ENCODE measurements around the gene MLLT3.

Gene MLLT3

DNA sequence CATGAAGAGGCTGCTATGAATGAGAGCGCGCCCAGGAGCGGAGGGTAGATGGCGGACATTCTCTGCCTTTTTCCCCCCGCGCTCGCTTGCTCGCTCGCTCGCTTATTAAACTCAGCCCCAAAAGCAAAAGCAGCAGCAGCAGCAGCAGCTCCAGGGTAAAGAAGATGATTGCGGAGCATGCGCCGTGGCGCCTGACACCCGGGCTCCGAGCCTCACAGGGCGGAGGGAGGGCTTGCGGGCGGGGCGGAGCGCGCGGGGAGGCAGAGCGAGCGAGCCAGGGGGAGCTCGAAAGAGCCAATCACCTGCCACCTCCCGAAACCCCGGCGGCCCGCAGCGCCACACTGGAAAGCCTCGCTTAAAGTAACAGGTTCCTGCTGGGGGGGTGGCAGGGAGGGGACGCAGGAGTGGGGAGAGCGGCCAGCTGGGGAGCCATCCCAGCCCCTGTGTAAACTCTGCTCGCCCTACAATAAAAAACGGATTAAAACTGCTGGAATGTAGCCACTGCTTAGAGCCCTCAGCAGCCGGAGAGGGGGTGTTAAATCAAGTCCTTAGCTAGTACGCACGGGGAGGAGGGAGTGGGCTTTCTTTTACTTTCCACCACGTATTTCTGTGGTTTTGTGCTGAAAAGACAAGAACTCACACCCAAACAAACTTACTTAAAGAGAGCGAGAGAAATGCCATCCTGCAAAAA is at the start of gene MLLT3:
Gene MLLT3, minus strand, starts transcription at position 170 of the 691 bp plus-strand sequence.
- peak; percentile 96 for DNase-seq

DNA sequence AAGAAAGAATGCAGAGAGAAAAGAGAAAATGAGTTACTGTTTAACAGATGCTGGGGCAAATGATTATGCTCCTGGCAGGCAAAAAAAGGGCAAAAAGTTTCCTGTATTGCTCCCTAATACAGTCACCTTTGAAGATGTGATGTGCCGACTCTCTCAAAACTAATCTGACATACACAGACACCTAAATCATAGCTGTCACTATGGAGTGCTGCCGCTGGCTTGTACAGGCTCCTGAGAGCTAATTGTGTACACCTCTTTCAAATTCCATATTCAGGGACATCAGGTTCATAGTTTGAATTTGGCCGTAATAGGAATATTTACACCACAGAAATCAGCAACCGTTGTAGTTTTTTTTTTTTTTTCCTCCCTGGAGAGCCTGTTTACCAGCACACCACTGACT is 49.3 kb upstream of the MLLT3 start:
- DNase-seq, result no peak

DNA sequence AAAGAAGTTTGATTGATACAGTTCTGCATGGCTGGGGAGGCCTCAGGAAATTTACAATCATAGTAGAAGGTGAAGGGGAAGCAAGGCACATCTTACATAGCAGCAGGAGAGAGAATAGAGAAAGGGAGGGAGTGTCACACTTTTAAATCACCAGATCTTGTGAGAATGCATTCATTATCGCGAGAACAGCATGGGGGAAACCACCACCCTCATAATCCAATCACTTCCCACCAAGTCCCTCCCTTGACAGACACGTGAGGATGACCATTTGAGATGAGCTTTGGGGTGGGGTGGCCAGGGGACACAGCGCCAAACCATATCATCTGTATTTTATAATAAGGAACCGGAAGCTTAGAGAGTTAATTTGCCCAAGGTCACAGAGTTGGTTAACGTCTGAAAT is 48.1 kb upstream of the MLLT3 start:
- DNase-seq, result no peak

DNA sequence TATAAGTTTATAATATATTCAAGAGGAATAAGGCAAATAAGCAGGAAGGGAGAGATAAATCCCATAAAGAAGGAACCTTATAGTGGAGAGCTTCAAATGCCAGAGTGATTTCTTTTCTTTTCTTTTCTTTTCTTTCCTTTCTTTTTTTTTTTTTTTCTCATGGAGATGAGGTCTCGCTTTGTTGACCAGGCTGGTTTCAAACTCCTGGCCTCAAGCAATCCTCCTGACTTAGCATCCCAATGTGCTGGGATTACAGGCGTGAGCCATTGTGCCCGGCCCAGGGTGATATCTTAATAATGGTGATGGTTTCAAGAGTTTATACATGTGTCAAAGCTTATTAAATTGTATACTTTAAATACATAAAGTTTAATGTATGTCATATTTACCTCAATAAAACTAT is 42.2 kb upstream of the MLLT3 start:
- no peak for DNase-seq

DNA sequence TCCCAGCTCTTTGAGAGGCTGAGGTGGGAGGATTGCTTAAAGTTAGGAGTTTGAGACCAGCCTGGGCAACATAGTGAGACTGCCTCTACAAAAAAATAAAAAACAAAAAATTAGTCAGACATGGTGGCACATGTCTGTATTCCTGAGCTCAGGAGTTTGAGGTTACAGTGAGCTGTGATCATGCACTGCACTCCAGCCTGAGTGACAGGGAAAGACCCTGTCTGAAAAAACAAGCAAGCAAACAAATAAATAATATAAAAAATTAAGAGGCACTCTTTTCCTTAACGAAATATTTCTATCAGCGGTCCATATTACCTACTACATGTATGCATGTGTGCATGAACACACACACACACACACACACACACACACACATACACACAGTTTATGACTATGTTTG is 40.8 kb upstream of the MLLT3 start:
- DNase-seq, result no peak

DNA sequence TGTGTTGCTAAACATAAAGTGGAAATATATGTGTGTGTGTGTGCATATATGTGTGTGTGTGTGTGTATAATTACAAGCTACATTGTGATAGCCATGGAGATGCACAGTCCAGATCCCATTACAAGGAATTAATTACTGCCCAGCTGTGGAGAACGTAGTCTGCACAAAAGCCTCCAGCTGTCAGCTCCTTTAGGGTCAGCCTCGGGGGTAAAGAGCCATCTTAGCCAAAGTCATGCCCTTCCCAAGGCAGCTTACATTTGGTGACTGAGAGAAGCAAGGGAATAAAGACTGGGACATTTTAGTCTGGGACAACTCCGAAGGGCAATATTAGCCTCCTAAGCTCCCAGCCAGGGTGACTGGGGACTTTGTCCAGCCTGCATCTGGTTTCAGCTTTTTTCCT is 39.9 kb upstream of the MLLT3 start:
- DNase-seq, result no peak

DNA sequence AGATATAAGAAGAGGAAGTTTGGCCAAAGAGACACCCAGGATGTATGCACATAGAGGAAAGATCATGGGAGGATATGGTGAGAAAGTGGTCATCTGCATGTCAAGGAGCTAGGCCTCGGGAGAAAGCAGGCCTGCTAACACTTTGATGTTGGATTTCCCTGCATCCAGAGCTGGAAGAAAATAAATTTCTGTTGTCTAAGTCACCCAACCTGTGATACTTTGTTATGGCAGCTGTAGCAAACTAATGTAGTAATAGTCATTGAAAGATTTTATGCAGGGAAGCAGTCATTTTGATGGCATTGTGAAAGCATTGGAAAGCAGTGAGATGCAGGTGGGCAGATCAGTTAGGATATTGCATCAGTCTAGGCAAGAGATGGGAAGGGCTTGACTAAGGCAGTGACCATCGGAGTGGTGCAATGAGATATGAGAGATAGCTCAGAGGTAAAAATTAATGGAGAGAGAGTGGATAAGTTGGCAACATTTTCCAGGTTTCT is 37.2 kb upstream of the MLLT3 start:
- DNase-seq, result no peak

DNA sequence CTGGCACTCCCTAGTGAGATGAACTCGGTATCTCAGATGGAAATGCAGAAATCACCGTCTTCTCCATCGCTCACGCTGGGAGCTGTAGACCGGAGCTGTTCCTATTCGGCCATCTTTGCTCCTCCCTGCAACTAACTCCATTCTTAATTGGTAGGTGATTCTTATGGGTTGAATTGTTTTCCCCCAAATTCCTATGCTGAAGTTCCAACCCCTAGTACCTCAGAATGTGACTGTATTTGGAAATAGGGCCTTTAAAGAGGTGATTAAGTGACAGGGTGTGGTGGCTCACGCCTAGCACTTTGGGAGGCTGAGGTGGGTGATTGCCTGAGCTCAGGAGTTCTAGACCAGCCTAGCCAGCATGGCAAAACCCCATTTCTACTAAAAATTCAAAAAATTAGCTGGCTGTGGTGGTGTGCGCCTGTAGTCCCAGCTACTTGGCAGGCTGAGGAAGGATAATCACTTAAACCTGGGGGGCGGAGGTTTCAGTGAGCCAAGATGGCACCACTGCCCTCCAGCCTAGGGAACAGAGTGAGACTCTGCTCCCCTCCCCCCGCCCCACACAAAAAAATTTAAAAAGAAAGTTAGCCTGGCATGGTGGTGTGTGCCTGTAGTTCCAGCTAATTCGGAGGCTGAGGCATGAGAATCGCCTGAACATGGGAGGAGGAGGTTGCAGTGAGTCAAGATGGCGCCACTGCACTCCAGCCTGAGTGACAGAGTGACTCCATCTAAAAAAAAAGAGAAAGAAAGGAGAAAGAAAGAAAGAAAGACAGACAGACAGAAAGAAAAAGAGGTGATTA is 36.6 kb upstream of the MLLT3 start:
- no peak for DNase-seq

DNA sequence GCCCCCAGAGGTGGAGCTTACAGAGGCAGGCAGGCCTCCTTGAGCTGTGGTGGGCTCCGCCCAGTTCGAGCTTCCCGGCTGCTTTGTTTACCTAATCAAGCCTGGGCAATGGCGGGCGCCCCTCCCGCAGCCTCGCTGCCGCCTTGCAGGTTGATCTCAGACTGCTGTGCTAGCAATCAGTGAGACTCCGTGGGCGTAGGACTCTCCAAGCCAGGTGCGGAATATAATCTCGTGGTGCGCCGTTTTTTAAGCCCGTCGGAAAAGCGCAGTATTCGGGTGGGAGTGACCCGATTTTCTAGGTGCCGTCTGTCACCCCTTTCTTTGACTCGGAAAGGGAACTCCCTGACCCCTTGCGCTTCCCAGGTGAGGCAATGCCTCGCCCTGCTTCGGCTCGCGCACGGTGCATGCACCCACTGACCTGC is 36.0 kb upstream of the MLLT3 start:
- DNase-seq, result peak; percentile 23

DNA sequence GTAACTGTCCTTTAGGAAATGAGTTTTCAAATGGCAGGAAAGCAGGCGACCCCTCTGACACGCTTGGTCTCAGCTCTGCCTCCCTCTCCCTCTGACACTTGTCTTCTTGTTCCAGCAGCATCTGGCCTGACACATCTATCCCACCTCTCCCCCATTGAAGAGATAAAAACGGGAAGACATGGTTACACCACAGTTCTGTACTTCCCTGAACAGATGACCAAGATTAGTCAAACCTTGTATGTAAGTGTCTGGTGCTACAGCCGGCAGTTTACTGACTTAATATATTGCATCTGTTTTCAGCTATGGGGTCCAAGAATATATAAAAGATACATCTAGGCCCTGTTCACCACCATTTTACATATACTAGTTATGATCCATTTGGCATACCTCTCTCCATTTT is 29.6 kb upstream of the MLLT3 start:
- DNase-seq, result no peak

DNA sequence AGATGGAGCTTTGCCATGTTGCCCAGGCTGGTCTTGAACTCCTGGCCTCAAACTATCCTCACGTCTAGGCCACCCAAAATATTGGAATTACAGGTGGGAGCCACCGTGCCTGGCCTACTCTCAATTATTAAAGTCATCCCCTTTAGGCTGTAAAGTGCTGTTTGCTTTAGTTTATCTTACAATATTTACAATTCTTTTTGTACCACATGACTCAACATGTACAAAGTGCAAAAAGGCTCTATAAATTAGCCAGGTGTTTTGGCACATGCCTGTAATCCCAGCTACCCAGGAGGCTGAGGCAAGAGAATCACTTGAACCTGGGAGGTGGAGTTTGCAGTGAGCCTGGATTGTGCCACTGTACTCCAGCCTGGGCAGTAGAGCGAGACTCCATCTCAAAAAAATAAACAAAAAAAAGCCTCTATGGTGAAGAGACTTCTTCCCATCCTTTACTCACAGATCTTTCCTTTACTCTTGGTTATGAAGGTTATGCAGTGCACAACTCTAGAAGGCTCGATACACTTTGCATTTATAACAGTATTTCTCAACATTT is 28.5 kb upstream of the MLLT3 start:
- DNase-seq, result no peak

DNA sequence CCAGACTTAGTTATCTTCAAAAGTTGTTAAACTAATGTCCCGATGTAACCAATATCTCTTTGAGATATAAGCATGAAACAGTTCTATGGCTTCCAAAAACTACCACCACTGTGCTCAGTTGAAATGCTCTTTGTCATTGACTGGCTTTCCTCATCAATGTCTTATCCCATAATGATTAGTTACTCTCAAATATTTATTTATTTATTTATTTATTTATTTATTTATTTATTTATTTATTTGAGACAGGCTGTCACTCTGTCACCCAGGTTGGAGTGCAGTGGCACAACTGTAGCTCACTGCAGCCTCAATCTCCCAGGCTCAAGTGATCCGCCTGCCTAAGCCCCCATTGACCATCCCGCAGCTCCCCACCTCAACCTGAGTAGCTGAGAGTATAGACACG is 28.0 kb upstream of the MLLT3 start:
- DNase-seq, result no peak

DNA sequence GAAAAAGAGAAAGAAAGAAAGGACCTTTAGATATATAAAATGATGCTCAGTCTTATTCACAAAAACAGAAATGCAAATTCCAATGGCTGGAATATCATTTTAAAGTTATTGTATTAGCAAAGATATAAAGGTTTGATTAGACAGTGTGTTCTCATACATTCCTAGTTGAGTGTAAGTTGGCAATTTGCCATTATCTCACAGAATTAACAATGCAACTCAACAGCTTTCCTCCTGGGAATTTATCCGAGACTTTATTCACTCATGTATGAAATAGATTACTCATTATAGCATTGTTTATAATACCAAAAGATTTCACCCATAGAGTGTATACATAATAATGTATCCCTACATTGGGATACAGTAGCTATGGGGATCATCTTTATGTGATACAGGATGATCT is 27.1 kb upstream of the MLLT3 start:
- DNase-seq, result no peak

DNA sequence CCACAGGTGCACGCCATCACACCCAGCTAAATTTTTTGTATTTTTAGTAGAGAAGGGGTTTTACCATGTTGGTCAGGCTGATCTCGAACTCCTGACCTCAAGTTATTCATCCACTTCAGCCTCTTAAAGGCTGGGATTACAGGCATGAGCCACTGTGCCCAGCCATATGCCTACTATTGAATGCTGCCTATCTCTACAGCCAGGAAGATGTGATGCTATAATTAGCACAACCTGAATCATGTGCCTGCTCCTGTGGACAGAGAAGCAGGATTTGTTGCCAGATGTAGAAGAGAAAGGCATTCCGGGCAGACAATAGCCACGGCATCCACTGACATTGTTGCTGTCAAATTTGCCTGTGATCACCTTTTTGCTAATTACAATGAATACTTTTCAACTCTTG is 24.4 kb upstream of the MLLT3 start:
- DNase-seq, result no peak

DNA sequence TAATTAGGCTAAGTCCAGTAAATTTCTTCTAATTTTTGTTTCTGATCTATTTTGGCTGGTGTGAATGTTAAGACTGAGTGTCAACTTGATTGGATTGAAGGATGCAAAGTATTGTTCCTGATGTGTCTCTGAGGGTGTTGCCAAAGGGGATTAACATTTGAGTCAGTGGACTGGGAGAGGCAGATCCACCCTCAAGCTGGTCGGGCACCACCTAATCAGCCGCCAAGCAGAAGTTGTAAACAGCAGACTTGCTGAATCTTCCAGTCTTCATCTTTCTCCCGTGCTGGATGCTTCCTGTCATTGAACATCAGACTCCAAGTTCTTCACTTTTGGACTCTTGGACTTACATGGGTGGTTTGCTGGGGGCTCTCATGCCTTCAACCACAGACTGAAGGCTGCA is 21.4 kb upstream of the MLLT3 start:
- no peak for DNase-seq

DNA sequence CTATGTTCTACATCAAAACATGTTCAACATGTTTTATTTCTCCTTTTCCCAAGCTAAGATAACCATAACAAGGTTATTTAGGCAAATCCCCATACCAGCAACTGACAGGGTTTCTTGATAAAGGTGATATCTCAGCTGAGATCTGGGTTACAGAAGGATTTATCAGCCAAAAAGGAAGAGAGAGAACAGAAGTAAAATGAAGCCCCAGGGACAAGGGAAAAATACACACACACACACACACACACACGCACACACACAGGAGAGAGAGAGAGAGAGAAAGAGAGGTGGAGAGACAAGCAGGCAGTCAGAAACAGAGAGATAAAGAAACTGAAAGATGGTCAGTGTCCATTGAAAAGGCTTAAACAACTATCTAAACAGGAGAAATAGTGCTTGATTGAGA is 19.7 kb upstream of the MLLT3 start:
- no peak for DNase-seq

DNA sequence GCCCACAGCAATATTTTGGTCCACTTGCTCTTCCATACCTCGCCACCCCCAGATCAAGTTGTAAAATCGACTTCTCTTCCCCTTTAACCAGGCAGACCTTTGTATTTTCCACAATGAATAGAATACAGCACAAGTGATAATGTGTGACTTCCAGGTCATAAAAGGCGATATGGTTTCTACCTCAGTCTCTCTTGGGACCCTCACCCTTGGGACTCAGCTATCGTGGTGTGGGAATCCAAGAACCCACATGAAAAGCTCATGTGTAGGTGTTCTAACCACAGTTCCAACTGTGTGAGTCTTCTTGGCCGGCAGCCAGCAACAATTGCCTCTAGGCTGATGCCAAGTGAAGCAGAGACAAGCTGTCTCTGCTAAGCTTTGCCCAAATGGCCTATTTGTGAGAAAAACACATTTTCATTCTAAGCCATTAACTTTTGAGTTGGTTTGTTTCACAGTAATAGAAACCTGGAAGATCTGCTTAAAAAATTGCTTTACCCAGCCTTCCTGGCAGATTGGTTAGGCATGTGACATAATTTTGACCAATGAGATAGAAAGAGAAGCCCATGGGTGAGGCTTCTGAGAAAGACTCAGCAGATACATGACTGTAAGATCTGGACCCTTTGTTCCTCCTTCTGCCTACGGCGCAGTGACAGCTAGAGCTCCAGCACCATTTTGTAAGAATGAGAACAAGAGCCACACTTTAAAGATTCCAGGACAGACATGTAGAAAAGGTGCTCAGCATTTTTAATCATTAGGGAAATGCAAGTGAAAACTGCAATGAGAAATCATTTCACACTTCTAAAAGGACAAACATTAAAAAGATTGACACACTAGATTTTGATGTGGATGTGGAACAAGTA is 18.3 kb upstream of the MLLT3 start:
- peak; percentile 76 for DNase-seq

DNA sequence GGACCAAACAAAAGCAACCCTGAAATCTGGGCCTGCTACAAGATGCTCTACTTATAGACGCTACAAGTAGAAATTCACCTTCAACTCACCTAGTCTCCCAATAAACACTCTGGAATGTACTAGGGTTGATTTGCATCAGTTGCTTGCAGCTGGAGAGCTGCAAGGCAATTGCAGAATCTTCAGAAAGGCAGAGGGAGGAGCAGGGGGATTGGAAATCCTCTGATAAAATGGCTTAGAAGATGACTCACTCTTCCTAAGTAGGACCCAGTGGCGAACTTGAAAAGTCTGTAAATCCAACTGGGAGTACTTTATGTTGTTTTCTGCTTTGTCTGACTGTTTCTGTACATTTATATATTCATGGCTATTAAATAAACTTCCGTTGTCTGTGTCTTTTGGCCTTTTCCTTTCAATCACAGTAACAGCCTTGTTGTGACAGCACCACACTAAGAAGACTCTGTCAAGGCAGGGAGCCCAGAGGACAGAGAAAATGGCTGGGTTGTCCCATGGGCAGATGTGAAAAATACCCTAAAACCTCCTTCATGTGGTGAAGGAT is 14.7 kb upstream of the MLLT3 start:
- no peak for DNase-seq

DNA sequence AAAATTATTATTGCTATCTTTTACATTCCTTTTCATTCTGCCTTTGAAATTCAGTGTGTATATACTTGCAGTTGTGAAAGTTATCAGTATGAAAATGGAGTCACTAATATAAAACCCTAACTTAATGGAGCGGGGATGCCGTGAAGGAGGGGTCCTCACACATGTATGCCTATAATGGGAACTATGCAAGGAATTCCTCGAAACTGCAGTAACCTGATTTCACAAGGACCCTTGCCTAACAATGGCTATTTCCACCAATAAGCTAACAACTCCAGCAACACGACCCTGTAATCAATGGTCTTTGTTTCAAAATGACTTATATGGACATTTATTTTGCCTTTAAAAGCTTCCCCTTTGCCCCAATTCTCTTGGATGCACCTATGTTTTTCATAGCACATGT is 12.6 kb upstream of the MLLT3 start:
- no peak for DNase-seq

DNA sequence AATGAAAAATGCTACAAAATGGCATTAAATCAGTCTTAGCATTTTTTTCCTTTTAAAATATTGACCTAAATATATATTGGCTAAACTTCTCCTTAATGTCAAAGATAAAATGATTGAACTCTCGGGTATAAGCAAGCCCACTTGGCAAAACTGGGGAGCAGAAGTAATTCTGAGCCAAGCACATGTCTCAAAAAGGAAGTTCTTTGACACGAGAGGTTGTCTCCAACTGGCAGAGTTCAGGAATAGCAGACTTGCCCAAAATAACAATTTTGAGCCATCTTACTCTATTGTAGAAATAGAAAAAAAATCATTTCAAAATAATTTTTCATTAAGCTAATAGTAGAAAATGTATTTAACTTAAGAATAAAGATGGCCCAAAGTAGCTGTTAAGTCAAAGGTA is 10.4 kb upstream of the MLLT3 start:
- DNase-seq, result no peak

DNA sequence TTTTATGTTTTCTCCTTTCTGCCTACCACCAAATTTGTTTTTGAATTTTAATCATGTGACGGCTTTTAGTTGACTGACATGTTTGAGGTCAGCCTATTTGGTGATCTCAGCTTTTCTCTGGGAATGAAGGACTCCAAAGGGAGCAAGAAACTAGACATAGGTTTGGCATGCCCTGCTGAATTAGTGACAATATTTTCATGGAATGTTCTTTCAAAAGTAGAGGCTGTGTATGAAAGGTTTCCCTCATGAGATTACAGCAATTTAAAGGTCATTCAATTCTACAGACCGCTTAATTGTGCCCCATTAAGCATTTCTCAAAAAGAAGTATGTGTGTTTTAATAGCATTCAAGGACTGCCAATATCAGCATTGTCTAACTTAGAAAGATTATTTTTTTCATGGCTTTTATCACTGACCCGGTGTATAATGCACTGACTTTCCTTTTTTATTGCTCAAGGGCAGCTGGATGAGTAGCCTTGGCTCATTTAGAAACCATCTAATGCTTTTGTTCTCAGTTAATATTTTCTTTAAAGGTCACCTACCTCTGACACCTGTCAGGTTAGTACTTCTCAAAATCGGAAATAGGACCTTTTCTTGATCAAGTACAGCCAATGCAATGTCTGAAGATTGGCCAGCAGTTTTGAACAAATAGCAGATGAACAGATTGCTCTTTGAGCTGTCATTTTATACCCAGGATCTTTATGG is 8.1 kb upstream of the MLLT3 start:
- no peak for DNase-seq

DNA sequence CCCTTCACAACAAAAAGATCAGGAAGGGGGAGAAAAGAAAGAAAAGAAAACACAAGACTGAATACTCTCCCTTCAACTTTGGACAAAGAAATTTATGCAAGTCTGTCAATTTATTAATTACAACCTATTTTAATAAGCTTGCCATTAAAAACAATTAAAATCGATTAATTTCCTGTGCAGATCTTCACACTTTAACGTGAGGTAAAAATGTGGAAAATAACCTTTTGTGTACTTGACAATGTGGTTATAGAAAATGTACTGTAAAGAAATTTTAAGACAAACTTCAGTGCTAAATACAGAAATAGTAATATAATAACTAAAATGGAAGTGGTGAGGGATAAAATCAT is 2.7 kb upstream of the MLLT3 start:
- no peak for DNase-seq
